NB4 (cell line): ENCODE measurements around the gene LRP6.

ENCODE experiments used
- DNase-seq: peaks from one replicate; pipeline ENCODE4 v3.0.0; 2010; ENCODE audit warnings: low read depth
- H3K4me3 ChIP-seq: one replicate; pipeline ENCODE4 v1.5.1; 2011; ENCODE audit warnings: mild to moderate bottlenecking, low read depth, low read length, moderate library complexity
- CTCF ChIP-seq: IDR thresholded peaks from one replicate; pipeline ENCODE4 v1.5.1; 2012; ENCODE audit warnings: low read depth, low read length
- MAX ChIP-seq: IDR thresholded peaks from 2 replicates; pipeline ENCODE4 v1.6.1; 2011; ENCODE audit warnings: low read depth, low read length
- MYC ChIP-seq: IDR thresholded peaks from 2 replicates; pipeline ENCODE4 v1.6.1; 2011; ENCODE audit warnings: low read depth, low read length
- POLR2A ChIP-seq: IDR thresholded peaks from 2 replicates; pipeline ENCODE4 v1.6.1; 2011; ENCODE audit warnings: mild to moderate bottlenecking; ENCODE audit not compliant: insufficient read length; ENCODE audit errors: extremely low read depth

Gene LRP6

GRCh38 chr12:12281134-12281533 is 14.3 kb upstream of the LRP6 start:
- DNase-seq: no peak
- H3K4me3 ChIP-seq: no peak overlapping the region
- TF ChIP-seq MYC: no peak
- no peak for TF ChIP-seq POLR2A

GRCh38 chr12:12278899-12279298 is 12.1 kb upstream of the LRP6 start:
- DNase-seq: no peak
- no peak for TF ChIP-seq MYC
- TF ChIP-seq CTCF: no peak
- TF ChIP-seq MAX: no peak
- no peak for TF ChIP-seq POLR2A

DNA sequence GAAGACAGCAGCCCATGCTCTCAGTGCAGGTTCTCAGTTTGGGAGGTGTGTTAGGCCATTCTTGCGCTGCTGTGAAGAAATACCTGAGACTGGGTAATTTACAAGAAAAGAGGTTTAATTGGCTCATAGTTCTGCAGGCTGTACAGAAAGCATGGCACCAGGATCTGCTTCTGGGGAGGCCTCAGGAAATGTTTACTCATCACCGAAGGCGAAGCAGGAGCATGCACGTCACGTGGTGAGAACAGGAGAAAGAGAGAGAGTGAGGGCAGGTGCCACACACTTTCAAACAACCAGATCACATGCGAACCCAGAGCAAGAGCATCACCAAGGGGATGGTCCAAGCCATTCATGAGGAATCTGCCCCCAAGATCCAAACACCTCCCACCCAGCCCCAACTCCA is 9.0 kb upstream of the LRP6 start:
- H3K4me3 ChIP-seq: no peak overlapping the region
- TF ChIP-seq POLR2A (no peak), MYC (no peak), MAX (no peak), CTCF (no peak)
- no peak for DNase-seq

More at GRCh38 chr12:12278899-12279298, 12.1 kb upstream of the LRP6 start:
- no peak overlapping the region for H3K4me3 ChIP-seq

DNA sequence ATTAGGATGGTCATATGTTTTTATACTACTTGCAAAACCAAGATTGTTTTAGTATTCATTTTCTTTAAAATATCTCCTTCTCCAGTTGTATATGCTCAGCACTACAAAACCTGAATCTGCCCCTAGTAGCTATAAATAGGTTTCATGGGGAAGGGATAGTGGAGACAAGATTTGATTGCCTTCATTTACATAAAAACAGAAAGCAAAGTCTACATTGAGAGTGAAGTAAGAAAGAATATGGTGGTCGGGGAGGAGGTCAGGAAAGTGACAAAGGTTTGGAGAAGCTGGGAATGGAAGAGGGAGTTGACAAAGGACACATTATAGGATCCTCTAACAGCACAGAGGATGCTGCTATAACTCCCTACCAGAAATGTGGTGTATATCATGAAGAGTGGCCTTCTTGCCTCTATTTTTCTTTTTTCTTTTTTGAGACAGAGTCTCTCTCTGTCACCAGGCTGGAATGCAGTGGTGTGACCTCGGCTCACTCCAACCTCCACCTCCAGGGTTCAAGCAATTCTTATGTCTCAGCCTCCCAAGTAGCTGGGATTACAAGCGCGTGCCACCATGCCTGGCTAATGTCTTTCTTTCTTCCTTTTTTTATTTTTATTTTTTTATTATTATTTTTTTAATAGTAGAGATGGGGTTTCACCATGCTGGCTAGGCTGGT is 6.6 kb upstream of the LRP6 start:
- DNase-seq: no peak
- no peak overlapping the region for H3K4me3 ChIP-seq
- no peak for TF ChIP-seq CTCF
- no peak for TF ChIP-seq POLR2A
- no peak for TF ChIP-seq MYC
- no peak for TF ChIP-seq MAX

GRCh38 chr12:12272869-12273268 is 6.0 kb upstream of the LRP6 start:
- no peak overlapping the region for H3K4me3 ChIP-seq
- no peak for DNase-seq
- TF ChIP-seq POLR2A: no peak
- no peak for TF ChIP-seq MAX
- no peak for TF ChIP-seq CTCF
- TF ChIP-seq MYC: no peak

DNA sequence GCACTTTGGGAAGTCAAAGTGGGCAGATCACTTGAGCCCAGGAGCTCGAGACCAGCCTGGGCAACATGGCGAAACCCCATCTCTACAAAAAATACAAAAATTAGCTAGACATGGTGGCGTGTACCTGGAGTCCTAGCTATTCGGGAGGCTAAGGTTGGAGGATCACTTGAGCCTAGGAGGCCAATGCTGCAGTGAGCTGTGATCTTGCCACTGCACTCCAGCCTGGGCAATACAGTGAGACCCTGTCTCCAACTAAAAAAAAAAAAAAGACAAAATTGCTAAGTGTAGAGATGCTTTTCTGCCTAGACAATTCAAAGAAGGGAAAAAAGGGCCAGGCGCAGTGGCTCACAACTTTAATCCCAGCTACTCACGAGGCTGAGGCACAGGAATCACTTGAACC is 3.4 kb upstream of the LRP6 start:
- no peak for DNase-seq
- H3K4me3 ChIP-seq: no peak overlapping the region
- TF ChIP-seq POLR2A (no peak), MYC (no peak), MAX (no peak), CTCF (no peak)
